Hepatic stellate cell (primary cell): ENCODE data around the gene OOSP2.
"Not testable (repeated sequence)": the region's sequence is repeated elsewhere in the genome, so short reads cannot be mapped to it uniquely, and the experiment has no call there.

Source experiments
- DNase-seq: peaks from one replicate; pipeline ENCODE4 v3.0.0; 2011; ENCODE audit warnings: low spot score

Gene OOSP2

GRCh38 chr11:60040109-60040508 lies at the start of gene OOSP2:
OOSP2 (plus strand) TSS chr11:60040409; CDS start chr11:60040460, 51 bp downstream.
- DNase-seq: no peak

DNA sequence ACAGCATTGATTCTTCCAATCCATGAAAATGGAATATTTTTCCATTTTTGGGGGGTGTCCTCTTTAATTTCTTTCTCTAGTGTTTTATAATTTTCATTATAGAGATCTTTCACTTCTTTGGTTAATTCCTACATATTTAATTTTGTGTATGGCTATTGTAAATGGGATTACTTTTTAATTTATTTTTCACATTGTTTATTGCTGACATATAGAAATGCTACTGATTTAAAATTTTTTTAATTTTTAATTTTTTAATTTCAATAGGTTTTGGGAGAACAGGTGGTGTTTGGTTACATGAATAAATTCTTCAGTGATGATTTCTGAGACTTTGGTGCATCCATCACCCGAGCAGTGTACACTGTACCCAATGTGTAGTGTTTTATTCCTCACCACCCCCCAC lies 49.8 kb upstream of the OOSP2 start:
- DNase-seq: no peak

DNA sequence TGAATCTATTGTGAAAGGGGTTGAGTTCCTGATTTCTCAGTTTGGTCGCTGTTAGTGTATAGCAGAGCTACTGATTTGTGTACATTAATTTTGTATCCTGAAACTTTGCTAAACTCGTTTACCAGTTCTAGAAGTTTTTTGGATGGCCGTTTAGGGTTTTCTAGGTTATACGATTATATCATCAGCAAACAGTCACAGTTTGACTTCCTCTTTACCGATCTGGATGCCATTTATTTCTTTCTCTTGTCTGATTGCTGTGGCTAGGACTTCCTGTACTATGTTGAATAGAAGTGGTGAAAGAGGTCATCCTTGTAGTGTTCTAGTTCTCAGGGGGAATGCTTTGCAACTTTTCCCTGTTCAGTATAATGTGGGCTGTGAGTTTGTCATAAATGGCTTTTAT lies 47.8 kb upstream of the OOSP2 start:
- no peak for DNase-seq

GRCh38 chr11:59997800-59998199 lies 42.4 kb upstream of the OOSP2 start:
- no peak for DNase-seq

DNA sequence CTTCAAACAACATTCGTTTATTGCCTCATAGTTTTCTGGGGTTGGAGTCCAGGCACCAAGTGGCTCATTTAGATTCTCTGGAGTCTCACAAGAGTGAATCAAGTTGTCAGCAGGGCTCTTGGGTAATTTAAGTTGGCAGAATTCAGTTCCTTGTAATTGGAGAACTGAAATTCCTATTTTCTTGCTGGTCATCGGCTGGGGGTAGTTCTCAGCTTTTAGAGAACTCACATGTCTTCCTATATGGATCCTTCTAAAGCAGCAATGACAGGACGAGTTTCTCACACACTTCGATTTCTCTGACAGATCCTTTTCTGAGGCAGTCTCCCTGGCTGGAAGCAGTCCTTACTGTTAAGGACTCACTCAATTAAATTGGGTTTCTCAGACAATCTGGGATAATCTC lies 40.5 kb upstream of the OOSP2 start:
- no peak for DNase-seq

GRCh38 chr11:60003729-60004128 lies 36.5 kb upstream of the OOSP2 start:
- DNase-seq: no peak

DNA sequence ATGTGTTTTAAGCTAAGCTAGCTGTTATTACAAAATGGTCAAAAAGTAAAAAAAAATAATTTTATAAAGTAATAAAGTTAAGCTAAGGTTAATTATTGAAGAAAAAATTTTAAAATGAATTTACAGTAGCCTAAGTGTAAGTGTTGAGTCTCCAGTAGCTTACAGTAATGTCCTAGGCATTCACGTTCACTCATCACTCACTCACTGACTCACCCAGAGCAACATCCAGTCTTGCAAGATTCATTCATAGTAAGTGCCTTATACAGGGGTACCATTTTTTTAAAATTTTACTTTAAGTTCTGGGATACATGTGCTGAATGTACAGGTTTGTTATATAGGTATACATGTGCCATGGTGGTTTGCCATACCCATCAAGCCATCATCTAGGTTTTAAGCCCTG lies 34.8 kb upstream of the OOSP2 start:
- no peak for DNase-seq

GRCh38 chr11:60016881-60017280 lies 23.3 kb upstream of the OOSP2 start, which contains the start of gene OOSP4B:
OOSP4B (plus strand) TSS chr11:60017181.
- no peak for DNase-seq

GRCh38 chr11:60018058-60018457 lies 22.2 kb upstream of the OOSP2 start:
- no peak for DNase-seq

GRCh38 chr11:60020376-60020775 lies 19.8 kb upstream of the OOSP2 start:
- DNase-seq: not testable (repeated sequence)

DNA sequence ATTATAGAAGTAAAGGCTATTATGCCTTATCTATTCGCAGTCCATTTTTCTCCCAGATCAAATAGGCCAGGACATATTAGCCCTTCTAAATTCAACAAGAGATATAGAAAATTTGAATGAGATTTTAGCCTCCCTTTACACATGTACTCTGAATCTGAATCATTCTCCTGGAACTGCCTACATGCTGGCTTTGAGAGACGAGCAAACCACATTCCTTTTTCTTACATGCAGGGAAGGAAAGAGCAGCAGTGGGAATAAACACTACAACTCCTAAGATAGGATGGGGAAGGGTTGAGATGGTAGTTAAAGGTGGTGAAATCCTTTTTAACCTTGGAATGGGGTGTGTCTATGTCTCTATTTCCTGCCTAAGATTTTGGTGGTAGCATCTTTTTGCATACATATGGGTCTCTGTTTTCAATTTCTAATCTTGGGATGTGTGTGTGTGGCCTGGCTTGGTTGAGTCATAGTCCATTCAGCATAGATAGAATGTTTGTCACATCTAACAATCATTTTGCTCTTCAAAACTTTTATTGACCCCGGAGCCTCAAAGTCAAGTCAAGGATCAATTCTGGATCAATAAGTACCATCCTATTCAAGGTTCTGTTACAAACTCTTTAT lies 11.1 kb upstream of the OOSP2 start:
- DNase-seq: no peak

GRCh38 chr11:60050422-60050821 lies 10.2 kb downstream of the OOSP2 start:
- DNase-seq: not testable (repeated sequence)

GRCh38 chr11:60050839-60051238 lies 10.6 kb downstream of the OOSP2 start:
- DNase-seq: not testable (repeated sequence)

DNA sequence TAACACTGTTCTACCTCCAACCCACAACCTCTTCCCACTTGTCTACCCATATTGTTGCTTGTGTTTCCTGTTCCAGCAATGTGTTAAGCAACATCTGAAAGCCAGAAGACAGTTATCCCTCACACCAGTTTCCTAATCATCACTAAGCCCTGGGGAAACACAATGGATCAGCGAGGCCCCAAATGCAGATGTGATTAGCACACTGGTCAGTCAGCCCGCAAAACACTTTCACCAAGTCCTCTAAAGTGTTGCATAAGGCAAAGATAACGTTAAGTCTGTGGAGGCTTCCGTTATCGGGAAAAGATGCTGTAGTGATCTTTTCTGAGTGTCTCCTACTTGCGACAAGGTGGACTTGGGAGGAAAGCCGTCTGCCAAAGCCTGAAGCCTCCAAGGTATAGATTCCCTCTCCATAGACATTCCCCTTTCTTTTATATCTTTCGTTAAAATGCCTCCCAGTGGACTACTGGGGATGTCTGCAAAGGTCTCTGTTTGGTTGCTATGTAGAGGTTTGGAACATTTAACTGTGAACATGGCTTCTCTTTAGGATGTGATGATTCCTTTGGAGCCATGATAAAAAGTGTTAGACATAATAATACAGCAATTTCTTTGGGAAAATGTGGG lies 16.2 kb downstream of the OOSP2 start, which contains the start of gene MS4A3:
TSS of gene MS4A3 (plus strand) at position 317 of the 621 bp plus-strand sequence. CDS start 4,496 bp downstream, outside the sequence.
- no peak for DNase-seq

DNA sequence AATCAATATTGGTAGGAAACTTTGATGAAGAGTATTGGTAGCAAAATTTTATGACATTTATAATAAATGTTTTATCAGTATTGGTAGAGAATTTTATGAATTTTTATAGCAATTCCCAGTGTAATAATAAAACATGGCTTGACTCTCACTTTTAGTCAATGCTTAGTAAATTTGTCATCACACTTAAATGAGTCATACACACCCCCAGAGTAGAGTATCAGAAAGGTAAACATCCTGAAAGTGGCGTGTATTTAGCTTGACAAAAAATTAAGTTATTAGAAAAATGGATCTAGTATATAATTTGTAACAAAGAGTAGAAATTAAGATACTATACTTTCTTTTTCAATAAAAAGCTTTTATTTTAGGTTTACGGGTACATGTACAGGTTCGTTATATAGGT lies 18.8 kb downstream of the OOSP2 start:
- DNase-seq: no peak

GRCh38 chr11:60059521-60060240 lies 19.5 kb downstream of the OOSP2 start:
- no peak for DNase-seq

GRCh38 chr11:60064111-60064510 lies 23.9 kb downstream of the OOSP2 start:
- no peak for DNase-seq

GRCh38 chr11:60065801-60066200 lies 25.6 kb downstream of the OOSP2 start:
- no peak for DNase-seq

DNA sequence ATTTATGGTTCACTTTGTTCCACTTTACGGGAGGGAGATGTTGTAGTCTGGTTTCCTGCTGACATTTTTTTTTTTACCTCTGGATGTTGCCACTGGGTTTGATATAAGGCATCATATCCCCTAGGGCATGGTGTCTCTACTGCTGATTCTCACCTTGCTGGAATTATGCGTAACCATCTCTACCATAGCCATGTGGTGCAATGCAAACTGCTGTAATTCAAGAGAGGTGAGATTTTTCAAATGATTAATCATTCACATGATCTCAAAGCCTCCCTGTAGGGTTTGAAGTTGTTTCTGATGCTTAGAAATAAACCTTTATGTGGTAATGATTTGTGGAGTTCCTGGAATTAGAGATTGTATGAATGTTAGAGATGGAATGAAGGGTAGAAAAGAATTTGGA lies 29.2 kb downstream of the OOSP2 start:
- DNase-seq: no peak

DNA sequence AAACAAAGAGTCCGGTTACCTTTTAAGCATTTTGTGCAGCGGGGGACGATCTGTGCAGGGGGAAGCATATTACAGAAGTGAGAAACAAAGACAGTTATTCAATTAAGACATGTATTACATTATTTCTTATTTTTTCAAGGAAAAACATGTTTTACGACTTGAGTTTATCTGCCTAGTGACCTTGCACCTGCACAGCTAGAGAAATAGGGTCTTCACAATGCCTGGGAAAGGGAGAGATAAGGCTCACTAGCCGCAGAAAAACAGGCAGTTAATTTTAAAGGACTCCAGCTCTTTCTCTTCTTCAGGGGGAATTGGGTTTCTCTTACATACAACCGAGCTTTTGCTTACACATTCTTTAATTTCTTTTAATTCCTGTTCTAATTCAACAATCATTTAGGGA lies 31.4 kb downstream of the OOSP2 start:
- DNase-seq: not testable (repeated sequence)

DNA sequence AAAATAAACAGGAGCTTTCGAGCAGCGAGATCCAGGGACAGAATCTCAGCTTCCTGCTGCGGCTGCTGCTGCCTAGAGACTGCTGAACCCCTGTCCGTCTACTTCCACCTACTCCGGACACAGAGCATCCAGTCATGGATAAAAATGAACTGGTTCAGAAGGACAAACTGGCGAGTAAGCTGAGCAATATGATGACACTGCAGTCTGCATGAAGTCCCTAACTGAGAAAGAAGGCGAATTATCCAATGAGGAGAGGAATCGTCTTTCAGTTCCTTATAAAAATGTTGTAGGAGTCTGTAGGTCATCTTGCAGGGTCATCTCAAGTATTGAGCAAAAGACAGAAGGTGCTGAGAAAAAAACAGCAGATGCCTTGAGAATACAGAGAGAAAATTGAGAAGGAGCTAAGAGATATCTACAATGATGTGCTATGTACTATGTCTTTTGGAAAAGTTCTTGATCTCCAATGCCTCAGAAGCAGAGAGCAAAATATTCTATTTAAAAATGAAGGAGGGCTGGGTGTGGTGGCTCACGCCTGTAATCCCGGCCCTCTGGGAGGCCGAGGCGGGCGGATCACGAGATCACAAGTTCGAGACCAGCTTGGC lies 37.1 kb downstream of the OOSP2 start:
- DNase-seq: no peak

DNA sequence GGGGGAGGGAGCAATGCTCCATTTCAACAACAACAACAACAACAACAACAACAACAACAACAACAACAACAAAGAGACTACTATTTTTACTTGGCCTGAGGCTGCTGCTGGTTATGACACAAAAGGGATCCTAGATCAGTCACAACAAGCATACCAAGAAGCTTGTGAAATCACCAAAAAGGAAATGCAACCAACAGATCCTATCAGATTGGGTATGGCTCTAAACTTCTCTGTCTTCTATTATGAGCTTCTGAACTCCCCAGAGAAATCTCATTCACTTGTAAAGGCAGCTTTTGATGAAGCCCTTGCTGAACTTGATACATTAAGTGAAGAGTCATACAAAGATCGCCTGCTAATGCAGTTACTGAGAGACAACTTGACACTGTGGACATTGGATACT lies 37.8 kb downstream of the OOSP2 start:
- no peak for DNase-seq

DNA sequence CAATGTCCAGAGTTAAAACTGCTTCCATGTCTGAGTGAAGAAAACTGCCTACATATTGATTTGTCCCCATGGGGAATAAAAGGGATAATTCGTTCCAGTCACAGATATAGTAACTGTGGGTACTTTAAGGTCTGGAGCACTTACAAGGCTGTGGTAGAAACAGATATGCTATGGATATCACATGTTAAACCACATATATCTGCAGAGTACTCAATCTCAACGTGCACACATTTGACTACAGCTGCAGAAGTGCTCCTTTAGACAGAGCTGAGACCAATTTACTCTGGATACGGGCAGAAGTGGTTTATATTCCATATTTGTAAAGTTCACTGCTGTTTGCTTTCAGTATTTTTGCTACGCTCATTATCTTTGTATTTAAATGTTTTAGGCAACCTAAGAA lies 38.5 kb downstream of the OOSP2 start:
- no peak for DNase-seq
